ENCODE results near the gene SFRP2. TPM values are rescaled to one million over a fixed set of nuclear protein-coding genes. Genes with fewer than 3 reads are reported as not detected.

SFRP2 gene, protein sequence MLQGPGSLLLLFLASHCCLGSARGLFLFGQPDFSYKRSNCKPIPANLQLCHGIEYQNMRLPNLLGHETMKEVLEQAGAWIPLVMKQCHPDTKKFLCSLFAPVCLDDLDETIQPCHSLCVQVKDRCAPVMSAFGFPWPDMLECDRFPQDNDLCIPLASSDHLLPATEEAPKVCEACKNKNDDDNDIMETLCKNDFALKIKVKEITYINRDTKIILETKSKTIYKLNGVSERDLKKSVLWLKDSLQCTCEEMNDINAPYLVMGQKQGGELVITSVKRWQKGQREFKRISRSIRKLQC
- 0.27 and 1.8 TPM in 2 replicates for total RNA-seq (ENCODE audit: low replicate concordance)

- peak within 1 kb of the TSS; percentile 22 for H3K4me3 ChIP-seq (ENCODE audit: low read depth, low read length)
- no peak for DNase-seq (ENCODE audit: low read depth)
- TF ChIP-seq CTCF (IDR thresholded peaks at IDR 0.05; ENCODE audit: insufficient read depth, low read length): no peak
These were observed at the start of gene SFRP2 for GRCh38 chr4:153788413-153789276. TSS of gene SFRP2 (minus strand) at chr4:153789083. CDS start at chr4:153788835, 248 bp downstream.

DNA sequence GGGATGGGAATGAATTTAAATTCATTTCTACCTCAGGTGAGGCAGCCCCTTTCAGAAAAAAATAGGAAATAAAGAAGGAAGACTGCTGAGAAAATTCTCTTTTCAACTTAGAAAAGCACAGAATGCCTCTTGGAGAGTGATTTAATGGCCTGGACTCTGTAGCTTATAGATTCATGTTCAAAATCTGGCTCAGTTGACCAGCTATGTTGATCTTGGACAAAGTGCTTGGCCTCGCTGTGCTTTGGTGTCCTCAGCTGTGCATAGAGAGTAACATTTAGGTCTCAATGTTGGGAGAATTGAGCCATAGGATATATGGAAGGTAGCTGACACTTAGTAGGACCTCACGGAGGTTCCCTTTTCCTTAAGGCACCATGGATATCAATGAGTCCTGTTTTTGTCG lies 49.7 kb upstream of the SFRP2 start:
- no peak for DNase-seq (ENCODE audit: low read depth)
- H3K4me3 ChIP-seq (ENCODE audit: low read depth, low read length): no peak overlapping the region
- TF ChIP-seq CTCF (IDR thresholded peaks at IDR 0.05; ENCODE audit: insufficient read depth, low read length): no peak

DNA sequence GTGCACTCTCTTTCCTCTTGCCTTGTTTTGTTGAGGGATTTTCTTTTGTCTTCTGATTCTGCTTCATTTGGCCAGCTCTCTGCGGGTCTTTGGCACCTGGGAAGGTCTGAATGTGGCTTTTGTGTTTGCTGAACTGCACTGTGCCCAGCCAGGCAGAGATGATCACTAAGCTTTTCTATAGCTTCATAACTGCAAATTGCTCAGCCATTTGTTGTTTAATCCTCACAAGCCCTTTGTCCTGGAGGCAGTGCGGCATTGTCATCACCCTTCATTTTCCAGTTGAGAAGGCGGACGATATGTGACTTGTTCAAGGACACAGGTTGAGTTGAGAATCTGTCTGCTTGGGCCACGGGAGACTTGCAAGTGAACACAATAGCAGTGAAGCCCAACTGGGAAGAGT lies 46.0 kb upstream of the SFRP2 start:
- no peak for TF ChIP-seq CTCF (IDR thresholded peaks at IDR 0.05; ENCODE audit: insufficient read depth, low read length)
- no peak overlapping the region for H3K4me3 ChIP-seq (ENCODE audit: low read depth, low read length)
- DNase-seq (ENCODE audit: low read depth): no peak

DNA sequence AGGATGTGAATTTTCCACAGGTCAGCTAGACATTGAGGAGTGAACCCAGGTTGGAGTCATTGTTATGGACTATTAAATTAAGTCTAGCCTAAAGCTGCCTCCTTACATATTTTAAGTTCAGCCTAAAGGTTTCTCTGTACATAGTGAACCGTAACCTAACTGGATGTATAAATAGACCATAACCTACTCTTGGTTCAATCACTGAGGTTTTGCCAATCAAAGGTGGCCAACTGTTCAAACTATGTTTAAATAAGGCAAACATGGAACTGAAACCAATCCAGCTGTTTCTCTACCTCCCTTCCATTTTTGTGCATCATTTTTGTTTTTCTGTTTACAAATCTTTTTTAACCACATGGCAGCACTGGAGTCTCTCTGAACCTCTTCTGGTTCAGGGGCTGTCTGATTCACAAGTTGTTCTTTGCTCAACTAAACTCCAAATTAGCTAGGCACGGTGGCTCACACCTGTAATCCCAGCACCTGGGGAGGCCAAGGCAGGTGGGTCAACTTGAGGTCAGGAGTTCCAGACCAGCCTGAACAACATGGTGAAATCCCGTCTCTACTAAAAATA lies 43.9 kb upstream of the SFRP2 start:
- DNase-seq (ENCODE audit: low read depth): no peak

DNA sequence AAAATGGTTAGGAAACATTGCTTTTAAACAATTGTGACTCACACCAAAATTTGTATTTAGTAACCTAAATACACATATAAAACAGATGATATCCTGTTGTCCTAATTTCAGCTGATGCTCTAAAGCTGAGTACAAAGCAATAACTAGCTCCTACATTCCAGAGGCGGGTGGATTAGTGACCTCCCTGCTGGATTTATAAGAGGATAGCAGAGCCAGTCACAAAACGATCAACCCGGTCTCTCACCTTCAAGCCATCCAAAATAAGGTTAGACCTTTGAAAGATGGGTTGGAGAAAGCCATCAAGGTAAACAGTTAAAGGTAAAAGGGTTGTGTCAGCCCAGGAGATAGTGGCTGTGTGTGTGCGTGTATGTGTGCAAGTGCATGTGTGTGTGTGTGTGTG lies 43.2 kb upstream of the SFRP2 start:
- H3K4me3 ChIP-seq (ENCODE audit: low read depth, low read length): no peak overlapping the region
- DNase-seq (ENCODE audit: low read depth): no peak
- no peak for TF ChIP-seq CTCF (IDR thresholded peaks at IDR 0.05; ENCODE audit: insufficient read depth, low read length)

More for the DNA sequence above, 43.9 kb upstream of the SFRP2 start:
- H3K4me3 ChIP-seq (ENCODE audit: low read depth, low read length): no peak overlapping the region
- TF ChIP-seq CTCF (IDR thresholded peaks at IDR 0.05; ENCODE audit: insufficient read depth, low read length): no peak

DNA sequence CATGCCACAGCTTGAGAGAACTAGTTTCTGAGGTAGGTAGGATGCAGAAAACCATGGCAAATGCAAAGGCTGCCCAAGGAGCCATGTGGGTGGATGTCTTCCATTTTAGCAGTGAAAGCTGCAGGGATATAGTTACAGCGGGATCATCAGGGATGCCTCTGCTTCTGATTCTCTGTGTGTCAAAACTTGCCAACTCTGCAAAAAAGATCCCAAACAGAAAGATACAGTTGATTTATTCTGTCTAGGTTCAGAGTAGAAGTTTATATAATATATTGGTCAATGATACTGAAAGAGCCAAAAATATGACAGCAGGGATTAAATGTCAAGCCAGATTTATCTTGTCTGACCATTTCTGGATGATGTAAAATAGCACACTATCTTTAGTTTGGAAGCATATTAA lies 42.4 kb upstream of the SFRP2 start:
- no peak overlapping the region for H3K4me3 ChIP-seq (ENCODE audit: low read depth, low read length)
- no peak for TF ChIP-seq CTCF (IDR thresholded peaks at IDR 0.05; ENCODE audit: insufficient read depth, low read length)
- no peak for DNase-seq (ENCODE audit: low read depth)
